ENCODE results near the gene FABP3.

DNA sequence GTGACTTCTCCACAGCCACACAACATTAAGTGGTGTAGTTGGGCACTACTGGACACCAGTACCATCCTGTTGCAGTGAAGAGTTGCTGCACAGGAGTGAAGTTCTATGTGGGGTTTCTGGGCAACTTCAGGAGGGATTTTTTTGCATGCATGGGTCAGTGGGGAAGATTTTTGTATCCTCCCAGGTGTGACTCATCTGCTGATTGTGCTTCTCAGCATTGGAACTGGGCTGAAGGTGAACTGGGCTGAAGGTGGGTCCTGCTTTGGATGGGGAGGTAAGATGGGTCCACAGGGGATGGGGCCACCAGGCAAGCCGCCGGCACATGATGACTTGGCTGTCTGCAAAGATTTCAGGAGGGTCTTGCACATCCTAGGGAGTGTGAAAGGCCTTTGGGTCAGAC, 42.8 kb upstream of the FABP3 start:
- TF ChIP-seq, protein P1, sequence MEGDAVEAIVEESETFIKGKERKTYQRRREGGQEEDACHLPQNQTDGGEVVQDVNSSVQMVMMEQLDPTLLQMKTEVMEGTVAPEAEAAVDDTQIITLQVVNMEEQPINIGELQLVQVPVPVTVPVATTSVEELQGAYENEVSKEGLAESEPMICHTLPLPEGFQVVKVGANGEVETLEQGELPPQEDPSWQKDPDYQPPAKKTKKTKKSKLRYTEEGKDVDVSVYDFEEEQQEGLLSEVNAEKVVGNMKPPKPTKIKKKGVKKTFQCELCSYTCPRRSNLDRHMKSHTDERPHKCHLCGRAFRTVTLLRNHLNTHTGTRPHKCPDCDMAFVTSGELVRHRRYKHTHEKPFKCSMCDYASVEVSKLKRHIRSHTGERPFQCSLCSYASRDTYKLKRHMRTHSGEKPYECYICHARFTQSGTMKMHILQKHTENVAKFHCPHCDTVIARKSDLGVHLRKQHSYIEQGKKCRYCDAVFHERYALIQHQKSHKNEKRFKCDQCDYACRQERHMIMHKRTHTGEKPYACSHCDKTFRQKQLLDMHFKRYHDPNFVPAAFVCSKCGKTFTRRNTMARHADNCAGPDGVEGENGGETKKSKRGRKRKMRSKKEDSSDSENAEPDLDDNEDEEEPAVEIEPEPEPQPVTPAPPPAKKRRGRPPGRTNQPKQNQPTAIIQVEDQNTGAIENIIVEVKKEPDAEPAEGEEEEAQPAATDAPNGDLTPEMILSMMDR (IDR thresholded peaks at IDR 0.05): no peak
- TF ChIP-seq POLR2A (IDR thresholded peaks at IDR 0.05): no peak

Measured in adrenal gland (tissue), 5 donors.